Measurements from ENCODE around the gene RIC1. TPM values are rescaled to one million over a fixed set of nuclear protein-coding genes. Genes with fewer than 3 reads are reported as not detected.
A peak's percentile ranks its signal among the peaks of the same experiment; 100 is the strongest.

RIC1 gene
- total and polyA plus RNA-seq, 2 experiments from 2014 or later: 9.7 to 33.7 TPM

DNA sequence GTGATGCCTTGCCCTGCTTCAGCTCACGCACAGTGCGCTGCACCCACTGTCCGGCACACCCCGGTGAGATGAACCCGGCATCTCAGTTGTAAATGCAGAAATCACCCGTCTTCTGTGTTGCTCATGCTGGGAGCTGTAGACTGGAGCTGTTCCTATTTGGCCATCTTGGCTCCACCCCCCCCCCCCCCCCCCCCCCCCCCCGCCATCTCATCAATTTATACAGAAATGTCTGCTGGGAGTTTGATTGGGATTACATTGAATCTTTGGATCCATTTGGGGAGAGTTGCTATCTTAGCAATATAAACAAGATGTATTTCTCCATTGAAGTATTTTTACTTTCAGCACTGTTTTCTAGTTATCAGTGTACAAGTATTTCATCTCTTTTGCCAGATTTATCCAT lies 55.2 kb downstream of the RIC1 start:
- Histone ChIP-seq H3K4me3 (no peak overlapping the region), H3K27ac (no peak overlapping the region), H3K36me3 (no peaks in the 10 kb centered on the region), H3K9me3 (ENCODE audit: low read depth) (no peaks in the 10 kb centered on the region), H3K4me1 (ENCODE audit: low read depth) (no peaks in the 10 kb centered on the region), H3K27me3 (no peaks in the 10 kb centered on the region)
- TF ChIP-seq, protein P1, sequence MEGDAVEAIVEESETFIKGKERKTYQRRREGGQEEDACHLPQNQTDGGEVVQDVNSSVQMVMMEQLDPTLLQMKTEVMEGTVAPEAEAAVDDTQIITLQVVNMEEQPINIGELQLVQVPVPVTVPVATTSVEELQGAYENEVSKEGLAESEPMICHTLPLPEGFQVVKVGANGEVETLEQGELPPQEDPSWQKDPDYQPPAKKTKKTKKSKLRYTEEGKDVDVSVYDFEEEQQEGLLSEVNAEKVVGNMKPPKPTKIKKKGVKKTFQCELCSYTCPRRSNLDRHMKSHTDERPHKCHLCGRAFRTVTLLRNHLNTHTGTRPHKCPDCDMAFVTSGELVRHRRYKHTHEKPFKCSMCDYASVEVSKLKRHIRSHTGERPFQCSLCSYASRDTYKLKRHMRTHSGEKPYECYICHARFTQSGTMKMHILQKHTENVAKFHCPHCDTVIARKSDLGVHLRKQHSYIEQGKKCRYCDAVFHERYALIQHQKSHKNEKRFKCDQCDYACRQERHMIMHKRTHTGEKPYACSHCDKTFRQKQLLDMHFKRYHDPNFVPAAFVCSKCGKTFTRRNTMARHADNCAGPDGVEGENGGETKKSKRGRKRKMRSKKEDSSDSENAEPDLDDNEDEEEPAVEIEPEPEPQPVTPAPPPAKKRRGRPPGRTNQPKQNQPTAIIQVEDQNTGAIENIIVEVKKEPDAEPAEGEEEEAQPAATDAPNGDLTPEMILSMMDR (IDR thresholded peaks at IDR 0.05; ENCODE audit: low read depth, low read length): no peak
- no peak for DNase-seq (ENCODE audit: low read depth in 1 of 2, low spot score in 1 of 2)

DNA sequence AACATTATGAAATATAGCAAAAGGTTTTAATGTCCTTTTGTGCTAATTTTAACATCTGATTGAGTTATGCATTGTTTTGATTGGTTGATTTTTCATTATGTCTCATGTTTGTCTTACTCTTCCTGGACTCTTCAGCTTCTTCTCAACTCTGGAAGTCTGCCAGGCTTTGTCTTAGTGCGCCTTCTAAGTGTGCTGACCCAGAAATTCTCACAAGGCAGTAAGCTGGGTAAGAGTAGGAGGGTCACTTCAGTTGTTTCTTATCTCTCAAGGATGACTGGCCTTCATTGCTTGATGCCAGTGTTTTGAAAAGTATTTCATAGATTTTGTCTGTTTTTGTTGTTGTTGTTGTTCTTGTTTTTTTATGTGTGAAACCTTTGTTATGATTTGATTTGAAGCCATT lies 59.2 kb downstream of the RIC1 start:
- TF ChIP-seq, protein P1 (IDR thresholded peaks at IDR 0.05; ENCODE audit: low read depth, low read length): no peak
- Histone ChIP-seq H3K9me3 (ENCODE audit: low read depth) (no peaks in the 10 kb centered on the region), H3K4me3 (no peak overlapping the region), H3K36me3 (no peaks in the 10 kb centered on the region), H3K27ac (no peak overlapping the region), H3K4me1 (ENCODE audit: low read depth) (no peaks in the 10 kb centered on the region), H3K27me3 (no peaks in the 10 kb centered on the region)
- peak; percentile 3 to 72 for DNase-seq (ENCODE audit: low read depth in 1 of 2, low spot score in 1 of 2)

DNA sequence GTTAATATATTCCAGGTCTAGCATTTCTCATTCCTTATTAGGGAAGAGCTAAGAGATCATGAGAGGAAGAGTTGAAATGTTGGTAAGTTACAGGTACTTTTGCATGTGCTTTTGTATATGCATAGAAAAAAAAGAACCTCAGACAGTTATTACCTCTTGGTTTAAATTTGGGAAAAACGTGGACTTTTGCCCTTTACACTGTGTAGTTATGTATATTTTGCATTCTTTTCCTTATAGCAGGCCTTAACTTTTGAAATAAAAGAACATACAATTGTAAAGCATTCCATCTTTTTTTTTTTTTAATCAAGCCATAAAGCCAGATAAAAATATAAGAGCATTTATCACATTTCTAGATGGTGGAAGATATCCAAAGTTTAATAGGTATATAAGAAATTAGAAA lies 61.4 kb downstream of the RIC1 start:
- Histone ChIP-seq H3K36me3 (no peaks in the 10 kb centered on the region), H3K4me3 (no peak overlapping the region), H3K27ac (no peak overlapping the region), H3K9me3 (ENCODE audit: low read depth) (no peaks in the 10 kb centered on the region), H3K4me1 (ENCODE audit: low read depth) (no peaks in the 10 kb centered on the region), H3K27me3 (no peaks in the 10 kb centered on the region)
- TF ChIP-seq, protein P1 (IDR thresholded peaks at IDR 0.05; ENCODE audit: low read depth, low read length): no peak
- DNase-seq (ENCODE audit: low read depth in 1 of 2, low spot score in 1 of 2): no peak

DNA sequence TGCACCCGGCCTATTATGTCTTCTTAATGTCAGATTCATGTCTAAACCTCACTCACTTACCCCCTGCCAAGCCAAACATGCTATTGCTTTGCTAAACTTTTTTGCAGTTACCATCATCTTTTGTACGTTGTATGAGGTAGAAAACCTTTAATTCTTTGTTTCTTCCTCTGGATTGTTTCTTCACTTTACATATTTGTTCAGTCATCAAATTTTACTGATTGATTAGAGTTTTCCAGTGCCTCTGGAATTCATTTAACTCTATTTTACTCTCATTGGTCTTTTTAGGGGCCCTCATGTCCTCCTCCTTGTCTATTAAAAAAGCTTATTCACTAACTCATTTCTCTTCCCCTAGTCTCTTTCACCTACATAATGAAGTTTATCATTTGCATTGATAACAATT lies 67.0 kb downstream of the RIC1 start:
- Histone ChIP-seq H3K36me3 (no peaks in the 10 kb centered on the region), H3K27me3 (no peaks in the 10 kb centered on the region), H3K9me3 (ENCODE audit: low read depth) (no peaks in the 10 kb centered on the region), H3K4me1 (ENCODE audit: low read depth) (no peaks in the 10 kb centered on the region), H3K27ac (no peak overlapping the region), H3K4me3 (no peak overlapping the region)
- no peak for DNase-seq (ENCODE audit: low read depth in 1 of 2, low spot score in 1 of 2)
- TF ChIP-seq, protein P1 (IDR thresholded peaks at IDR 0.05; ENCODE audit: low read depth, low read length): no peak

DNA sequence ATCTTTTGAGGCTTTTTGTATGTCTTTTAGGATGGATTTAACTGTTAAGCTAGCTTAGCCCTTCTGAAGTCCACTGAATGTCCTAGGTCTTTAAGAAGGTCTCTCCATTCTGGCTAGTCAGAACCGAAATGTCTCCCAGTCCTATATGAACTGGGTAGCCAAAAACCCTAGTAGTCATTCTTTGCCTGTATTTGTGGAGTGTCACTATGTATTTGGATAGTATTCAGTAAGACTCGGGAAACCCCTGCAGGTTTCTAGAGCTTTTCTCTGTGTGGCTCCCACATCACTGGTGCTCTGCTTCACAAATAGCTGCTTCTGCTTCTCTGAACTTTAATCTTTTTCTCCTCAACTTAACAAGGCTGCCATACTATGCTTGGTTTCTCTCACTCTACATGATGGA lies 68.0 kb downstream of the RIC1 start:
- no peaks in the 10 kb centered on the region for H3K27me3 ChIP-seq
- TF ChIP-seq, protein P1 (IDR thresholded peaks at IDR 0.05; ENCODE audit: low read depth, low read length): no peak
- H3K4me1 ChIP-seq (ENCODE audit: low read depth): no peaks in the 10 kb centered on the region
- DNase-seq (ENCODE audit: low read depth in 1 of 2, low spot score in 1 of 2): no peak
- no peak overlapping the region for H3K27ac ChIP-seq
- H3K36me3 ChIP-seq: no peaks in the 10 kb centered on the region
- no peak overlapping the region for H3K4me3 ChIP-seq
- no peaks in the 10 kb centered on the region for H3K9me3 ChIP-seq (ENCODE audit: low read depth)

DNA sequence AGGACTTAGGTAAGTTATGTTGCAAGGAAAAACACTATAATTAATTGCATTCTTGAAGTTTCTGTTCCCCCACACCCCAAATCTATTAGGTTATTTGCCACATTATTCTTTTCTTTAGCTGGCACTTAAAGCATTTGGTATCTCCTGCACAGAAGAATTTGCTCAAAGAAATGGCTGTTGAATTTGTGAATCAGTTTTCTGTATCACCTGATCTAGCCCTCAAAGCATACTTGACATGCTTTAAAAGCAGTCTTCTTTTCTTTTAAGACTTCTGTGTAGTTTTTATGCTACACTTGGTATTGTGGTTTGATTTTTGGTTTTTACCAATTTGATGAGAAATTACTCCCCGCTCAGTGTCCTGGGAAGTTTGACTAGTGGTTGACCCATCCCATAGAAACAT lies 69.1 kb downstream of the RIC1 start:
- Histone ChIP-seq H3K4me1 (ENCODE audit: low read depth) (no peaks in the 10 kb centered on the region), H3K9me3 (ENCODE audit: low read depth) (no peaks in the 10 kb centered on the region), H3K36me3 (no peaks in the 10 kb centered on the region), H3K27me3 (no peaks in the 10 kb centered on the region), H3K4me3 (no peak overlapping the region), H3K27ac (no peak overlapping the region)
- no peak for DNase-seq (ENCODE audit: low read depth in 1 of 2, low spot score in 1 of 2)
- TF ChIP-seq, protein P1 (IDR thresholded peaks at IDR 0.05; ENCODE audit: low read depth, low read length): no peak

Measured in cardiac muscle cell (in vitro differentiated cells and primary cell).